ENCODE results near the gene ABHD5.

ABHD5 gene

DNA sequence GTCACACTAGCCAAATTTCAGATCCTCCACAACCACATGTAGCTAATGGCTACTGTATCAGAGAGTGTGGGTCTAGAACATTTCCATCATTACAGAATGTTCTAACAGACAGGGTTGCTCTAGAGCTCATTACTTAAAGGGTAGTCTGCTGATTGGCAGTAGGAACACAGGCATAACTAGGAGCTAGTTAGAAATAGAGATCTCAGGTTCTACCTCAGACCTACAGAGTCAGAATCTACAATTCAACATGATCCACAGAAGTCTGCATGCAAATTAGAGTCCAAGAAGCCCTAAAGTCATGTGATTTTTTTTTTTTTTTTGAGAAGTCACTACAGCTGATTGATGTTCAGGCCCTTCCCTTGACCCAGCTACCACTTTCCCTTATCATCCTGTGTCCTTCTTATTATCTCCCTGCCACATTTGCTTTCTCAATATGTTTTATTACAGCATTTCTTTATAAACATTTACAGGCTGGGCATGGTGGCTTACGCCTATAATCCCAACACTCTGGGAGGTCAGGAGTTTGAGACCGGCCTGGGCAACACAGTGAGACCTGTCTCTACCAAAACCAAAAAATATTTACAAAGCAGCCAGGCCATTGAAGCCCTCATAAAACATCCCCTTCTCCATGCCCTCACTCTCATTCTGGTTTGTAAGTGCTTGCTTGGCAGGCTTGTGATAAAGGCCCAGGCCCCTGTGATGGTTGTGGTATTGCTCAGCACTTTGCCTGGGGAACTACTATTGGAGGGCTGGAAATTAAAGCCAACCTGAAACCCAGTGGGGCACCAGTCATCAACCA, 3.8 kb upstream of the ABHD5 start:
- Histone ChIP-seq H3K27me3 (ENCODE audit: control insufficient read depth in 1 of 2, insufficient read depth in 2 of 2, low read length in 2 of 2) (no peaks in the 10 kb centered on the region), H3K36me3 (ENCODE audit: insufficient read depth, low read length) (no peaks in the 10 kb centered on the region), H3K9me3 (ENCODE audit: low read length) (no peaks in the 10 kb centered on the region), H3K9ac (ENCODE audit: low read length) (no peak overlapping the region), H3K27ac (ENCODE audit: low read depth, low read length) (no peak overlapping the region), H3K4me1 (ENCODE audit: insufficient read depth, low read length) (peaks cover 4% of the 10 kb centered on the region), H3K4me3 (ENCODE audit: low read depth in 1 of 2, low read length in 2 of 2) (no peak overlapping the region)

DNA sequence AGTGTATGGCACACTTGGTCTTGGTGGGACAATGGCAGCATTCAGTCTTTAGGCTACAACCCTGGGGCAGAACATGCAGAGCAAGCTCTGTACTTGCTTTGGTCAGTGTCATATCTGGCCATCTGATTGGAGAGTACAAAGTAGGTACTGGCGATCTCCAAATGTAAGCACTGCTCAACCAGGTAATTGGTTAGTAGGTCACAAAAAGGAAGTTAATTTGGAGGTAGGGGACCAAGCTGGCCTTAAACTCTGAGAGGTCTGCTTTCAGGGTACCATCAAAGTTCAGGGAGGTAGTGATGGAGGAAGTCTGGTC, 3.3 kb upstream of the ABHD5 start:
- Histone ChIP-seq H3K36me3 (ENCODE audit: insufficient read depth, low read length) (no peaks in the 10 kb centered on the region), H3K9me3 (ENCODE audit: low read length) (no peaks in the 10 kb centered on the region), H3K4me1 (ENCODE audit: insufficient read depth, low read length) (peaks cover 7% of the 10 kb centered on the region), H3K4me3 (ENCODE audit: low read depth in 1 of 2, low read length in 2 of 2) (no peak overlapping the region), H3K27me3 (ENCODE audit: control insufficient read depth in 1 of 2, insufficient read depth in 2 of 2, low read length in 2 of 2) (no peaks in the 10 kb centered on the region), H3K27ac (ENCODE audit: low read depth, low read length) (no peak overlapping the region), H3K9ac (ENCODE audit: low read length) (no peak overlapping the region)

DNA sequence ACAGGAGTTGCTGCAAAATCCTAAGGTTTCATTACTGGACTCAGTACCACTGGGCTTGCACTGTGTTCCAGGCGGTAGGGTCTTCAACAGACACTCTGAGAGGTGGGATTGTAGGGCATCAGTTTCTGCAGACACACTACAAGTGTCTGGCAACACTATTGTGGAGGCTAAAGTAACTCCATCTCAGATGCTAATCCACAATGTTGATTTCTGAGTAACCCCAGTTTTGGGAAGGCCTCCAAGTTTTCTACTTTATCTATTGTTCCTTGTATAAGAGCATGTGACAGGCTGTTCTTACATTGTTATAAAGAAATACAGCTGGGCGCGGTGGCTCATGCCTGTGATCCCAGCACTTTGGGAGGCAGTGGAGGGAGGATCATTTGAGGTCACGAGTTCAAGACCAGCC, 2.5 kb upstream of the ABHD5 start:
- Histone ChIP-seq H3K36me3 (ENCODE audit: insufficient read depth, low read length) (no peaks in the 10 kb centered on the region), H3K4me1 (ENCODE audit: insufficient read depth, low read length) (peaks cover 9% of the 10 kb centered on the region), H3K9ac (ENCODE audit: low read length) (no peak overlapping the region), H3K4me3 (ENCODE audit: low read depth in 1 of 2, low read length in 2 of 2) (no peak overlapping the region), H3K9me3 (ENCODE audit: low read length) (no peaks in the 10 kb centered on the region), H3K27me3 (ENCODE audit: control insufficient read depth in 1 of 2, insufficient read depth in 2 of 2, low read length in 2 of 2) (no peaks in the 10 kb centered on the region), H3K27ac (ENCODE audit: low read depth, low read length) (no peak overlapping the region)

DNA sequence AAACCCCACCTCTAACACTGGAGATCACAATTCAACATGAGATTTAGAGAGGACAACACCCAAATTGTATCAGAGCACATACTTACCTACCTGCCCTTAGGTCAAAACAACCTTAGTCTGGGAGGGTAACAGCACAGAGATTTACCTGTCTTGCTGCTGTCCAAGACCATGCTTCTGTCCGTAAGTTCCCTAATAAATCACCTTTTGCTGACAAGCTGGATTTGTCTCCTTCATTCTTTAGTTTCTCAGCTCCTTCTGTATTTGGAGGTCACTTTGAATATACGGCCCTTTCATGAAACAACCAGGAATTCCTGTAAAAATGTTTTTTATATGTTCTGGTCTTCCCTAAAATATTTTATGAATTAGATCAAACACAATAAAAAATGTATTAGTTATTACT, 1.6 kb upstream of the ABHD5 start:
- H3K27ac ChIP-seq (ENCODE audit: low read depth, low read length): no peak overlapping the region
- no peak overlapping the region for H3K4me3 ChIP-seq (ENCODE audit: low read depth in 1 of 2, low read length in 2 of 2)
- no peaks in the 10 kb centered on the region for H3K27me3 ChIP-seq (ENCODE audit: control insufficient read depth in 1 of 2, insufficient read depth in 2 of 2, low read length in 2 of 2)
- no peaks in the 10 kb centered on the region for H3K9me3 ChIP-seq (ENCODE audit: low read length)
- H3K36me3 ChIP-seq (ENCODE audit: insufficient read depth, low read length): no peaks in the 10 kb centered on the region
- no peak overlapping the region for H3K9ac ChIP-seq (ENCODE audit: low read length)
- H3K4me1 ChIP-seq (ENCODE audit: insufficient read depth, low read length): peaks cover 9% of the 10 kb centered on the region

DNA sequence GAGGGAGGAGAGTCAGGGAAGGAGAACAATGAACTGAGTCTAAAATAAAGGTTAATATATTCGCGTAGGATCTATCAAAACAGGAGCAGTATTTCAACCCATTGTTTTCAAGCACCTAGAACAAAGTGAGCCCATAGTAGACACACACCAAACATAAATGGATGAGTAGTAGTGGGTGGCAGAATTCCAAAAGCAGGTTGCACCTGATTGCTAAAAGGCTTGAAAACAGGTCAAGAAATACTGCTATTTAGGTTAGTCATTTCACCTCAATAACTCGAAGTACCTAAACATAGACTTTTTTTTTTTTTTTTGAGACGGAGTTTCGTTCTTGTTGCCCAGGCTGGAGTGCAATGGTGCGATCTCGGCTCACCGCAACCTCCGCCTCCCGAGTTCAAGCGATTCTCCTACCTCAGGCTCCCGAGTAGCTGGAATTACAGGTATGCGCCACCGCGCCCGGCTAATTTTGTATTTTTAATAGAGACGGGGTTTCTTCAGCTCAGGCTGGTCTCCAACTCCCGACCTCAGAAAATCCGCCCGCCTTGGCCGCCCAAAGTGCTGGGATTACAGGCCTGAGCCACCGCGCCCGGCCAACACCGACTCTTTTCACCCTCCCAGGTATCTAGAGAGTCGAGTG, 855 bp upstream of the ABHD5 start:
- peak overlapping the region; percentile 30 for H3K27ac ChIP-seq (ENCODE audit: low read depth, low read length)

DNA sequence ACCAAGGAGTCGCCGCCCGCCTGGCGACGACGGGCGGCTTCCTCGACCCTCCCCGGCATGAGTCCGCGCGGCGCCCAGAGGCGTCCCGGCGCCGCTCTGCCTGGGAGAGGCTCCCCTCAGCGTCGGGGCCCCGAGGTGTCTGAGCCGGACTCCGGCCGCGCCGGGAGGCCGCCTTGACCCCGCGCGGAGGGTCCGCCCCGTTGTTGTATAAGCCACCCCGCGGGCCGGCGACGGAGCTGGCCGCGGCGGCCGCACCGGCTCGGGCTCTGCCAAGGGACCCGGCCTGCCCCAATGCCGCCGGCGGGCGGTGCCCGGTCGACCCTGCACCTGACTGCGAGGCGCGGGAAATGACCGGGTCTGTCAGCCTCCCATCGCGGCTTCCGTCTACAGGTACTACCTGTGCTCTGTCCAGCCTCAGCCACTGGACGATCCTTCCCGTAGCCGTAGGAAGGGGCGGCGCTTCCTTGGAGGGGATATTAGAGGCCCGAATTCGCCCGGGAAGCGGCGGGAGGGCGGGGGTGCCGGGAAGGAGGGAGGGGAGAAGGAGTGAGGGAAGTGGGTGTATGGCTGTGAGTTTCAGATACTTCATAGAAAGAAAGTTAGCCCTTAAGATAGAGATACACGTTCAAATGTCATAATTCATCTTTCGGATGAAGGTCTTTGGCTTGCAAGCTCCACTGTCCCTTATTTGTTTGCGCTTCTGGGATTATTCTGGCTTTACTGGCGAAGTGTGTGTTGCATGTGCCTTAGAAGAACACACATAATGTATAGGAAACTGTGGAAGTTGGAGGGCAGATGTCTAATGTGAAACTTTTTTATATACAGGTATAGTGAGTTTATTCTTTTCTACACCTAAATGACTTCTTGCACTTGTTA, 620 bp downstream of the ABHD5 start:
- H3K9ac ChIP-seq (ENCODE audit: low read length): peak overlapping the region; percentile 40
- H3K27ac ChIP-seq (ENCODE audit: low read depth, low read length): peak overlapping the region; percentile 89
- H3K27me3 ChIP-seq (ENCODE audit: control insufficient read depth in 1 of 2, insufficient read depth in 2 of 2, low read length in 2 of 2): no peaks in the 10 kb centered on the region
- H3K36me3 ChIP-seq (ENCODE audit: insufficient read depth, low read length): no peaks in the 10 kb centered on the region
- H3K4me3 ChIP-seq (ENCODE audit: low read depth in 1 of 2, low read length in 2 of 2): peak overlapping the region; percentile 76 to 88
- no peaks in the 10 kb centered on the region for H3K9me3 ChIP-seq (ENCODE audit: low read length)
- peaks cover 9% of the 10 kb centered on the region for H3K4me1 ChIP-seq (ENCODE audit: insufficient read depth, low read length)

More for the DNA sequence above, 855 bp upstream of the ABHD5 start:
- H3K36me3 ChIP-seq (ENCODE audit: insufficient read depth, low read length): no peaks in the 10 kb centered on the region
- no peaks in the 10 kb centered on the region for H3K27me3 ChIP-seq (ENCODE audit: control insufficient read depth in 1 of 2, insufficient read depth in 2 of 2, low read length in 2 of 2)
- H3K4me3 ChIP-seq (ENCODE audit: low read depth in 1 of 2, low read length in 2 of 2): peak overlapping the region; percentile 53 to 88
- no peak overlapping the region for H3K9ac ChIP-seq (ENCODE audit: low read length)
- H3K4me1 ChIP-seq (ENCODE audit: insufficient read depth, low read length): peaks cover 9% of the 10 kb centered on the region
- no peaks in the 10 kb centered on the region for H3K9me3 ChIP-seq (ENCODE audit: low read length)

DNA sequence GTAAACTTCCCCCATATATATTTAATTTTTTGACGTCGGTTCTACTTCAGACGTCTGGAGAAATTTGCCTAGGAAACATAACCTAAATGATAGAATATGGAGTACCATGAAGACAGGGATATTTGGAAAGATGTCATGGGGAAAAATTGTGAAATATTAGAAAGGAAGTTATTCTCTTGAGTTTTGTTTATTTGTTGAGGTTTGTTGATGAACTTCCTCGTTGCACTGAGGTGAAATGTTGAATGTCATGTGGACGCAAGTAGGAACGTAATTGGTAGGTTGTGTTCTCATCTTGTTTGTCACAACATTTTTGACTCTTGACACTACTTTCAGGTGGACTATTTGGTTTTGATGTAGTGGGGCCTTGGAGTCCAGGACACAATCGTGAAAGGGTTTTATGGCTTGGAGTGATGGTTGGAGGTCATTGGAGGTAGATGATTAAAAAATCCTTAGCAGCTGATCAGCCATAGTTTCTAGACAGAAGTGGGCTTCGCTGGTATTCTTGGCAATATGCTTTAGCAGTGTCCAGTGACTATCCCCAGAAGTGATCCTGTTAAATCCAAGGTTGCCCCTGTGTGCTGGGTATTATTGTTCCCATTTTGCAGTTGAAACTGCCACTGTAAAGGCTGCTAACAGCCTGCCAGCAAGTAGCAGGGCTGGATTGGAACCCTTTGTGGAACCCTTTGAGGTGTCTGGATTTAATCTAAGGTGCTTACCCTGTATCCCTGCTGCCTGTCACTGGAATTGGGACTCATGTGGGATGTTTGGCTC, 1.5 kb downstream of the ABHD5 start:
- Histone ChIP-seq H3K36me3 (ENCODE audit: insufficient read depth, low read length) (no peaks in the 10 kb centered on the region), H3K4me3 (ENCODE audit: low read depth in 1 of 2, low read length in 2 of 2) (peak overlapping the region; percentile 76 to 88), H3K9ac (ENCODE audit: low read length) (no peak overlapping the region), H3K27ac (ENCODE audit: low read depth, low read length) (no peak overlapping the region), H3K4me1 (ENCODE audit: insufficient read depth, low read length) (peaks cover 9% of the 10 kb centered on the region), H3K27me3 (ENCODE audit: control insufficient read depth in 1 of 2, insufficient read depth in 2 of 2, low read length in 2 of 2) (no peaks in the 10 kb centered on the region), H3K9me3 (ENCODE audit: low read length) (no peaks in the 10 kb centered on the region)

DNA sequence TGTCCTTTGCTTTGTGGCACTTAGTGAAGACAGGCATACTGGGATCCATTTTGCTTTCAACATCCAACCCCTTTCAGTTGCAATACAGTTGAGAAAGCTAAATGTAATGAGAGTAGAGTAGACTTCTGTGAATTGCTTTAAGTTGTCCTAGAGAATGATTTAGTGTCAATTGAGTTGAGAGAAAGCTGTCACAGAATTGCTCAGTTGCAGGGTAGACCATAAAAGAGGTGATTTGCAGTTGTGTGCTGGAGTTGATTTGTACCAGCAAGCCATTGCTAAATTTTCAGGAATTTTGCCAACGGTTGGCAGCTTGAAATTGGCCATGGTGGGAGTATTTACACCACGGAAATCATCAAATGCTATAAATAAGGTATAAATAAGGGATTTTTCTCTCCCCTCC, 2.2 kb downstream of the ABHD5 start:
- H3K4me1 ChIP-seq (ENCODE audit: insufficient read depth, low read length): peaks cover 9% of the 10 kb centered on the region
- no peak overlapping the region for H3K4me3 ChIP-seq (ENCODE audit: low read depth in 1 of 2, low read length in 2 of 2)
- H3K36me3 ChIP-seq (ENCODE audit: insufficient read depth, low read length): no peaks in the 10 kb centered on the region
- no peak overlapping the region for H3K27ac ChIP-seq (ENCODE audit: low read depth, low read length)
- H3K9me3 ChIP-seq (ENCODE audit: low read length): no peaks in the 10 kb centered on the region
- H3K27me3 ChIP-seq (ENCODE audit: control insufficient read depth in 1 of 2, insufficient read depth in 2 of 2, low read length in 2 of 2): no peaks in the 10 kb centered on the region
- no peak overlapping the region for H3K9ac ChIP-seq (ENCODE audit: low read length)

DNA sequence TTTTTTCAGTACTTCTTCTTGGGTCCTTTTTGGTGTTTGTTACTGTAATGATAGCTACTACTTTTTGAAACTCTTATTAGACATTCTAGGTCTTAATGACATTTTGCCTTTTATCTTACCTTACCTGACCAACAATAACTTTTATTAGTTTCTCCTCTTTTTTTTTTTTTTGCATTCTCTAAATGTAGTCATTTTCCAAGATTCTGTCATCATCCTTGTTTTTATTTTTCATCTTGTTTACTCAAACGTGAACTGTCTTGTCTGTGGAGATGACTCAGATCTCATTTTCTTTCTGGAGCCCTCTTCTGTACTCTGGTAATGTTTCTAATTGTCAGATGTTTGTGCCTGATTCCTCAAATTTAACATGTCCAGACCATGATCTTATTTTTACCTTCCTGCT, 2.9 kb downstream of the ABHD5 start:
- H3K27me3 ChIP-seq (ENCODE audit: control insufficient read depth in 1 of 2, insufficient read depth in 2 of 2, low read length in 2 of 2): no peaks in the 10 kb centered on the region
- no peak overlapping the region for H3K27ac ChIP-seq (ENCODE audit: low read depth, low read length)
- H3K4me1 ChIP-seq (ENCODE audit: insufficient read depth, low read length): peaks cover 9% of the 10 kb centered on the region
- no peaks in the 10 kb centered on the region for H3K36me3 ChIP-seq (ENCODE audit: insufficient read depth, low read length)
- H3K9me3 ChIP-seq (ENCODE audit: low read length): no peaks in the 10 kb centered on the region
- H3K9ac ChIP-seq (ENCODE audit: low read length): no peak overlapping the region
- H3K4me3 ChIP-seq (ENCODE audit: low read depth in 1 of 2, low read length in 2 of 2): no peak overlapping the region

DNA sequence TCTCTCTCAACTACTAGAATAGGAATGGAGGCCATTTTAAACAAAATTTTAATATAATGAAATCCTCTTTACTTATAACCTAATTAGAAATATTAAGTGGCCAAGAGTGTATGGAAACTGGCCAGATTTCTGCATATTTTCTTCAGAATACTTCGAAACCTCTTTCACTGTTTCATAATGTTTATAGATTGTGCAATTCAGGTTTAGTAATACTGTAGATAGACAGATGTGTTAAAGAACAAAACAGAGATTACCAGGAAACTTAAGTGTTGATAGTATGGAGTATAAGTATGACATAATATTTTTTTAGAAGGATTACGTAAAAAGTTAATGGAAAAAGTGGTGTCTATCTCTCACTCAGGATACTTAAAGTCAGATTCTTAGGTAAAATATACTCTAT, 4.7 kb downstream of the ABHD5 start:
- no peaks in the 10 kb centered on the region for H3K9me3 ChIP-seq (ENCODE audit: low read length)
- H3K27ac ChIP-seq (ENCODE audit: low read depth, low read length): no peak overlapping the region
- H3K27me3 ChIP-seq (ENCODE audit: control insufficient read depth in 1 of 2, insufficient read depth in 2 of 2, low read length in 2 of 2): no peaks in the 10 kb centered on the region
- H3K4me3 ChIP-seq (ENCODE audit: low read depth in 1 of 2, low read length in 2 of 2): no peak overlapping the region
- no peaks in the 10 kb centered on the region for H3K36me3 ChIP-seq (ENCODE audit: insufficient read depth, low read length)
- H3K9ac ChIP-seq (ENCODE audit: low read length): no peak overlapping the region
- H3K4me1 ChIP-seq (ENCODE audit: insufficient read depth, low read length): peaks cover 9% of the 10 kb centered on the region

DNA sequence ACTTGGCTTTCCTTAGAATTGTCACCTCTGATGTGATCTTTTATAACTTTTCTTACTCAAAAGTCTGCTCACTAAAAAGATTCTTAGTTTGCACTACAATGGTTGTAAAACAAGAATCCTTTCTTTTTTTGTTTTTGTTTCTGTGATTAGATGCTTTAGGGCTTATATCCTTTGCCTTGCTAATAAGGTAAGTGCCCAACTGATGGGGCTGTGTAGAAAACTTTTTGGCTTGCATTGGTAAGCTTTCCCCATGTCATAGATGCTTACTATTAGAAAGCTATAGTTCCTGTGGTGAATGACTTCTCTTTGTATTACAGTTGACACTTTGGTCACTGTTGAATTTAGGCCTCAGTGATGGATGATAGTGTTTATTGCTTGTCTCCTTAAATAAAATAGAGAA, 5.1 kb downstream of the ABHD5 start:
- H3K27ac ChIP-seq (ENCODE audit: low read depth, low read length): no peak overlapping the region
- peaks cover 9% of the 10 kb centered on the region for H3K4me1 ChIP-seq (ENCODE audit: insufficient read depth, low read length)
- no peak overlapping the region for H3K4me3 ChIP-seq (ENCODE audit: low read depth in 1 of 2, low read length in 2 of 2)
- no peaks in the 10 kb centered on the region for H3K27me3 ChIP-seq (ENCODE audit: control insufficient read depth in 1 of 2, insufficient read depth in 2 of 2, low read length in 2 of 2)
- H3K9ac ChIP-seq (ENCODE audit: low read length): no peak overlapping the region
- no peaks in the 10 kb centered on the region for H3K9me3 ChIP-seq (ENCODE audit: low read length)
- no peaks in the 10 kb centered on the region for H3K36me3 ChIP-seq (ENCODE audit: insufficient read depth, low read length)

All from muscle layer of colon (tissue), 2 donors.